Coronary artery (tissue), 2 donors: ENCODE results near the gene WIPF1.
"Not testable (repeated sequence)": the region's sequence is repeated elsewhere in the genome, so short reads cannot be mapped to it uniquely, and the experiment has no call there.

Source experiments
- DNase-seq: peaks from one replicate; pipeline ENCODE4 v3.0.0-alpha.2; 2017; ENCODE audit warnings: low spot score
- H3K27ac ChIP-seq, 2 donors: fragments of 200-600 bp; sonication (generic); one replicate each; pipeline ENCODE4 v1.5.1; 2016 to 2019
- H3K4me3 ChIP-seq: fragments of 200-600 bp; sonication (generic); 2 replicates; pipeline ENCODE4 v1.5.1; 2016; ENCODE audit warnings: mild to moderate bottlenecking, moderate library complexity
- TF ChIP-seq, protein P1 (sequence below): fragments of 200-600 bp; sonication (generic); IDR thresholded peaks from one replicate; pipeline ENCODE4 v1.5.1; 2019; ENCODE audit warnings: antibody characterized with exemption

The WIPF1 gene

DNA sequence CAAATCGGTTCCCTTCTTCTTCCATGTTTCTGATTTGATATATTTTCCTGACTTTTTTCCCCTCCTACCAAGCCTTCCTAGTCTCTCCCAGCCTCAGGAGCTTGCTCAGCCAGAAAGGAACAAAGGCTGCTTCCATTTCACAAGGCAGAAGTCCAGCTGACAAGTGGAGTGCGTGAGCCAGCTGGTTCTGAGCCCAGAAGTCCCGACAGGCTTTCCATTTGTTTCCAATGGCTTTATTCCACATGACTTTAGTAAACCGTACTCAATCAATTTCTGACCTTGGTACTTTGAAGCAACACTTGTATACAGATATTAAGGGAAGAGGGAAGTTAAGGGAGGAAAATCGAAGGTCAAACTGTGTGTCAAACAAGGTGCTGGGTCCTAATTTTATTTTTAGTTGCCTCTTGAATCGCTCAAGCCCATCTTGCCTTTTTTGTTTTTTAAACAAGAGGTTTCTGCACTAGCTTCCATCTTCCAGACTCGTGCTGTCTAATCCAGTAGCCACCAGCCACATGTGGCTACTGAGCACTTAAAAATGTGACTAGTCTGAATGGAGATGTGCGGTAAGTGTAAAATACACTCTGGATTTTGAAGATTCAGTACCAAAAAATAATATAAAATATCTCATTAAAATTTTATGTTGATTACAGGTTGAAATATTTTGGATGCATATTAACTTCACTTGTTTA is 36.2 kb downstream of the WIPF1 start:
- H3K4me3 ChIP-seq = no peak overlapping the region
- TF ChIP-seq, protein P1, sequence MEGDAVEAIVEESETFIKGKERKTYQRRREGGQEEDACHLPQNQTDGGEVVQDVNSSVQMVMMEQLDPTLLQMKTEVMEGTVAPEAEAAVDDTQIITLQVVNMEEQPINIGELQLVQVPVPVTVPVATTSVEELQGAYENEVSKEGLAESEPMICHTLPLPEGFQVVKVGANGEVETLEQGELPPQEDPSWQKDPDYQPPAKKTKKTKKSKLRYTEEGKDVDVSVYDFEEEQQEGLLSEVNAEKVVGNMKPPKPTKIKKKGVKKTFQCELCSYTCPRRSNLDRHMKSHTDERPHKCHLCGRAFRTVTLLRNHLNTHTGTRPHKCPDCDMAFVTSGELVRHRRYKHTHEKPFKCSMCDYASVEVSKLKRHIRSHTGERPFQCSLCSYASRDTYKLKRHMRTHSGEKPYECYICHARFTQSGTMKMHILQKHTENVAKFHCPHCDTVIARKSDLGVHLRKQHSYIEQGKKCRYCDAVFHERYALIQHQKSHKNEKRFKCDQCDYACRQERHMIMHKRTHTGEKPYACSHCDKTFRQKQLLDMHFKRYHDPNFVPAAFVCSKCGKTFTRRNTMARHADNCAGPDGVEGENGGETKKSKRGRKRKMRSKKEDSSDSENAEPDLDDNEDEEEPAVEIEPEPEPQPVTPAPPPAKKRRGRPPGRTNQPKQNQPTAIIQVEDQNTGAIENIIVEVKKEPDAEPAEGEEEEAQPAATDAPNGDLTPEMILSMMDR = no peak
- H3K27ac ChIP-seq = peak overlapping the region in 1 of 2 donors; percentile 12
- no peak for DNase-seq

DNA sequence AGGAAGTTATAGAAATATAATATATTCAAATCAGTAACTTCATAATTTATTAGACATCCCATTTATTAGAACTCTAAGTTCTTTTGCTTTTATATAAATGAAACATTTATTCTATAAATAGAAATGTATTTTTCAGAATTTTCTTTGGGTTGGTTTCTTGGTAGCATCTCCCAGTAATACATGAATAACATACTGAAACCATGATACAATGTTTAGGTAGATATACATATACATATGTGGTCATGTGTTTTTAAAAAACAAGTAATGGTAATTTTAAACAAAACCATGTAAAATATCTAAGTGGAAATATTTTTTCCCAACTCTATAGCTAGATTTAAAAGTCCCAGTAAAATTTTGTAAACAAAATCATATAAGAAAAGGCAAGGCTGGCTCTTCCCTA is 36.9 kb downstream of the WIPF1 start:
- no peak for DNase-seq
- TF ChIP-seq, protein P1 = no peak
- H3K4me3 ChIP-seq = no peak overlapping the region
- no peak overlapping the region for H3K27ac ChIP-seq

DNA sequence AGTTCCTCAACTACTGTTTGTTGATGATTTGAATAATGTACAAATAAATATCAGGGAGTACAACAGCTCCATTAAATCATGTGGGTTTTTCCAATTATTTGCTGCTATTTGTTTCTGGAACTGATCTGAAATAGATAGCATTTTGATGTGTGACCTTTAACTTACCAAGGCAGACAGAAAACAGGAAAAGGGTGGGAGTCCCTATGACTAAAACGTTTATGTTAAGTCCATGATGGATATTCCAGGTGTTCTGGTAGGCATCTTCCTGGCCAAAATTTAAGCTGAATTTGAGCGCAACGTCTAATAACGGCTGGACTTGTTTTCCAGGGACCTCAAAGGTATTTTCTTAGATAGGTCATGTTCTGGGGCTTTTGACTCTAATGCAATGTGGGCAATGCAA is 41.6 kb downstream of the WIPF1 start:
- no peak overlapping the region for H3K27ac ChIP-seq
- no peak for DNase-seq
- H3K4me3 ChIP-seq = no peak overlapping the region
- TF ChIP-seq, protein P1 = no peak

DNA sequence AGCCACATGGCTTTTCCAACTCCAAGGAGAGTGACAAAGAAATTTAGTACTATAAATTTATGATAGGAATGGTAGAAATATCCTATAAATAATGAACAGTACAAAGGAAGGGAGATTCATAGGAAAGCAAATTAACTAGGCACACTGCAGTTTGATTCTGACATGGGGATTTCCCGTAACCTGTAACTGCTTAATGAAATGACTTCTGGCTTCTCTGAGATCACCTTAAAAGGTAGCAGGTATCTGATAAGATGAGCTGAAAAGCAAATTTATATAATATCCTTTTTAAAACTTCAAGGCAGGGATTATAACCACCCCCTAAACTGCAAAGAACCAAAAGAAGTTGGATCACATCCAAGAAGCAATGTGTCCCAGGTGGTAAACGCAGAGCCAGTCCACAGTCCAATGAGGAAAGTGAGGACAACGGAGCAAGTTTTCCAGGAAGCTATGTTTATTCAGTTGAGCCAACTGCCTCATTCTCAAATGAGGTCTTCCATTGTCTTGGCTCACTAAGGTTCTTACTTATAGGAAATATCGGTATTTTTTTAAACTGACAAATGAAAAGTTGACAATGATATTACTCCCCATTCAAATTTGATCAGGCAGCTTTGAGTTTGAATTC is 43.0 kb downstream of the WIPF1 start:
- TF ChIP-seq, protein P1 = no peak
- no peak overlapping the region for H3K4me3 ChIP-seq
- no peak for DNase-seq
- no peak overlapping the region for H3K27ac ChIP-seq

DNA sequence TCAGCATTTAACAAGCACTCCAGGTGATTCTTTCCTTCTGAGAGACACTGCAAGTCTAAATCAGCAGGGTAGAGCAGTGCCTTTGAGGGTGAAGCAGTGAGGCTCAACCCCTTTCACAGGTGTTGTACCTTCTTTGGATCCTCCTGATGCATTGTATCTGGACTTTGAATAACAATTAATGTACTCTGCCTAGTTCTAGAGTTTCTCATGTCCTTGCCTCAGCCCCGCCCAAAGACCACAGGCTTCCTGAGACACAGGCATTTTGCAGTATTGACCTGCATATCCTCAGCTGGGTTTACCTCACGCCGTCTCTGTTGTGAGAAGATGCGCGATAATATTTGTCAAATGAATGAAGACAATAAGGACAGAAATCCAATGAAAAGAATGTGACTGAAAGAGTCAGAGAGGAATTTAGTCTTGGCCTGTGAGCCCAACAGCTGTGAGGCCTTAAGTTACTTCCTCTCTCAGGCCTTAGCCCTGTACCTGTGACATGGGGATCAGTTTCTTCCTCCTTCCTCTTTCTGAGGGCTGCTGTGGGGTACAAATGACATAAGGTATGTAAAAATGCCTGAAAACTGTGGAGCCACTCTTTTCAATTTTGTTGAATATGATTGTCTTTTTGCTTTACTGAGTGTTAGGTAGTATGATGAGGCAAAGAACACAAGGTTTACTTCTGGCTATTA is 43.7 kb downstream of the WIPF1 start:
- TF ChIP-seq, protein P1 = no peak
- Histone ChIP-seq H3K4me3 (no peak overlapping the region), H3K27ac (no peak overlapping the region)
- DNase-seq = no peak

DNA sequence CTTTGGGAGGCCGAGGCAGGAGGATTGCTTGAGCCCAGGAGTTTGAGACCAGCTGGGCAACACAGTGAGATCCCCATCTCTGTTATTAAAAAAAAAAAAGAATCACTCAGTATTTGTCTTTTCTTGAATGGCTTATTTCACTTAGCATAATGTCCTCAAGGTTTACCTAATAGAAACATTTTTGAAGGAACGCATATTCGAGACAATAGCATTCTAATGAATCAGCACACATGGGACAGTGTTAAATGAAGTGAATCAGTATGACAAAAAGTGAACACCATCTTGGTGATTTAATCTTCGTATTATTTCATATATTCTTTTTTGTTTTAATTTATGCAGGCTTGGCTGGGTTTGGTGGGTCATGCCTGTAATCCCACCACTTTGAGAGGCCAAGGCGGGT is 44.7 kb downstream of the WIPF1 start:
- Histone ChIP-seq H3K27ac (no peak overlapping the region), H3K4me3 (no peak overlapping the region)
- DNase-seq = no peak
- TF ChIP-seq, protein P1 = no peak

DNA sequence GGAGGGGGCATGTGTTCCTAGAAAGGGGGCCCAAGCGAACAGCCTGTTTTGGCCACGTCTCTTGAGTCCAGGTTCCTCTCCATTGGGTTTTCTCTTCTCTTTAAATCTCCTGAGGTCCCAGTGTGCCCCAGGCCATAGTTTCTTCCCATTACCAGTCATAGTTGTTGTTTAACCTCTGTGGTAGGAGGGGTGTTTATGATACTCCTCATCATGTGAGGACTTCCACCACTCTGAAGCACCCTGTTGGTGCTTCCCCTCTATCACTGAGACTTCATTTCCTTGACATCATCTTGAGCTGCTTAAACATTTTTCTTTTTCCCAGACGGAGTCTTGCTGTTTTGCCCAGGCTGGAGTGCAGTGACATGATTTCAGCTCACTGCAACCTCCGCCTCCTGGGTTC is 45.9 kb downstream of the WIPF1 start:
- no peak for DNase-seq
- no peak overlapping the region for H3K4me3 ChIP-seq
- TF ChIP-seq, protein P1 = no peak
- no peak overlapping the region for H3K27ac ChIP-seq

DNA sequence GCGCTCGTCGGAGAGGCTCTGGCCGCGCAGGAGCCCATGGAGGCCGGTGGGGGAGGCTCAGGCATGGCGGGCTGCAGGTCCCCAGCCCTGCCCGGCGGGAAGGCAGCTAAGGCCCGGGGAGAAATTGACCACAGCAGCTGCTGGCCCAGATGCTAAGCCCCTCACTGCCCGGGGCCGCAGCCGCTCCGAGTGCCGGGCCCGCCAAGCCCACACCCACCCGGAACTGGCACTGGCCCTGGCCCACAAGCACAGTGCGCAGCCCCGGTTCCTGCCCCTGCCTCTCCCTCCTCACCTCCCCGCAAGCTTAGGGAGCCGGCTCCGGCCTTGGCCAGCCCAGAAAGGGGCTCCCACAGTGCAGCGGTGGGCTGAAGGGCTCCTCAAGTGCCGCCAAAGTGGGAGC is 49.0 kb downstream of the WIPF1 start:
- H3K27ac ChIP-seq, H3K4me3 ChIP-seq, DNase-seq: not testable (repeated sequence)

DNA sequence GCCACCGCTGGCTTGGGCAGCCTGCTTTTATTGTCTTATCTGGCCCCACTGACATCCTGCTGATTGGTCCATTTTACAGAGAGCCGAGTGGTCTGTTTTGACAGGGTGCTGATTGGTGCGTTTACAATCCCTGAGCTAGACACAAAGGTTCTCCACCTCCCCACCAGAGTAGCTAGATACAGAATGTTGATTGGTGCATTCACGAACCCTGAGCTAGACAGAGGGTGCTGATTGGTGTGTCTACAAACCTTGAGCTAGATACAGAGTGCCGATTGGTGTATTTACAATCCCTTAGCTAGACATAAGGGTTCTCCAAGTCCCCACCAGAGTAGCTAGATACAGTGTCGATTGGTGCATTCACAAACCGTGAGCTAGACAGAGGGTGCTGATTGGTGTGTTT is 49.6 kb downstream of the WIPF1 start:
- H3K27ac ChIP-seq, DNase-seq, H3K4me3 ChIP-seq: not testable (repeated sequence)
